Measurements from ENCODE around the gene ZHX3.

ZHX3 gene

DNA sequence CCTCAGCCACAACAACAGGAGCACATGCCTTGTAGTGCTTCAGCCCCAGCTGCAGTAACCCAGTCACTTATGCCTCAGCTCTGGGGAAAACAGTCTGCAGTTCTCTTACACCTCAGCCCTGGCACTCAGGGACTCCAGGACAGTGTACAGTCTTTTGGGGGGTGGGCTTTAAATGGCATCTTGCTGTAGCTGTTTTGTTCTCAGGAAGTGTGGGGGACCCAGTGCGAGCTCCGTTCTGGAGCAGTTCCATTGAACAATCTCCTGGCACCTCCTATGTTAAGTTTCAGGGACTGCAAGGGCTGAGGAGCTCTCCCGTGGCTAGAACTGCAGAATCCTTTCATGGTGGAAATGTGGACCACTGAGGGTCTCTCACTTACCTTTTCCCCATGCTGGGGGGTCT, 125.0 kb downstream of the ZHX3 start:
- no peak overlapping the region for H3K27ac Mint-ChIP-seq
- no peak overlapping the region for H3K4me3 Mint-ChIP-seq
- H3K4me1 Mint-ChIP-seq (ENCODE audit: low read depth): peaks cover 9% of the 10 kb centered on the region
- DNase-seq (ENCODE audit: low spot score): no peak
- peaks cover 31% of the 10 kb centered on the region for H3K9me3 Mint-ChIP-seq
- H3K27me3 Mint-ChIP-seq (ENCODE audit: low read depth): no peaks in the 10 kb centered on the region
- peaks cover 15% of the 10 kb centered on the region for H3K36me3 Mint-ChIP-seq (ENCODE audit: low read depth)

DNA sequence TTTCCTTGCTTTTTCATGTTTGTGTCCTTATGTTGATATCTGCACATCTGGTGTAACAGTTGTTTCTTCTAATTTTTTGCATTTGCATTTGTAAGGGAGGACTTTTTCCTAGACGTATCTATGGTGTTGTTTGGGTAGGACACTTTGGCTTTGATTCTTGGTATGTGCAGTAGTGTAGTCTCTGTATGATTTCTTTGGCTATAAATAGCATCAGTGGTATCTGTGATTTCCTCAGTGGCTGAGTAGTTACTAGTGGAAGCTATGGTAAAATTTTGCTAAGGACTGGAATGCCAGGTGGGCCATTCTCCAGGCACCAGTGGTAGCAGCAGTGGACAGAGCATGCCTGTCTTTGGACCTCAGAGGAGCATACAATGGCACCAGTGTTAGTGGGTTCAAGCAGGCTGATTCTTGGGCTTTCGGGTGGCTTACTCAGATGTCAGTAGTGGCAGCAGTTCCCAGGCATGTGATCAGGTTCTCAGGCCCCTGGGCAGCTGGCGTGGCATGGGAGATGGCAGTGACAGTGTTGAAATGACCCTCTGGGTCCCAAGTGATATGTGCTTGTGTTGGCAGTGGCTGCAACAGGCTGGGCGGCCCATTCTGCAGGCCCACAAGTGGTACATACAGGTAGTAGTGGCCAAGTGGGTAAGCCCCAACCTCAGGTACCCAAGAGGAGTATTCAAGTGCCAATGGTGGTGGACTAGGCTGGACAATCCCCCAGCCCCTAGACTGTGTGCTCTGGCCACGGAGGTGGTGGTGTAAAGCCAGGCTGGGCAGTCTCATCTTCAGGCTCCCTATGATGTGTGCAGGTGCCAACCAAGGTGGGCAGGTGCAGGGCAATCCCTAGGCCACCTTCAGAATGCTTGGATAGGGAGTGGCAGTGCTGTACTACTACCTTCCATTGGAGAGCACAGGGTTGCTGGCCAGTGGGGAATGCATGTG, 125.7 kb downstream of the ZHX3 start:
- H3K4me1 Mint-ChIP-seq (ENCODE audit: low read depth): peaks cover 9% of the 10 kb centered on the region
- H3K36me3 Mint-ChIP-seq (ENCODE audit: low read depth): peaks cover 14% of the 10 kb centered on the region
- DNase-seq (ENCODE audit: low spot score): no peak
- H3K27me3 Mint-ChIP-seq (ENCODE audit: low read depth): no peaks in the 10 kb centered on the region
- H3K27ac Mint-ChIP-seq: no peak overlapping the region
- no peak overlapping the region for H3K4me3 Mint-ChIP-seq
- peaks cover 31% of the 10 kb centered on the region for H3K9me3 Mint-ChIP-seq

GRCh38 chr20:41187668-41188067, 129.9 kb downstream of the ZHX3 start:
- peaks cover under 1% of the 10 kb centered on the region for H3K4me1 Mint-ChIP-seq (ENCODE audit: low read depth)

GRCh38 chr20:41185013-41185757, 132.3 kb downstream of the ZHX3 start:
- peaks cover 9% of the 10 kb centered on the region for H3K9me3 Mint-ChIP-seq
- H3K27ac Mint-ChIP-seq: no peak overlapping the region
- no peak overlapping the region for H3K4me3 Mint-ChIP-seq
- no peaks in the 10 kb centered on the region for H3K27me3 Mint-ChIP-seq (ENCODE audit: low read depth)
- H3K4me1 Mint-ChIP-seq (ENCODE audit: low read depth): peaks cover 10% of the 10 kb centered on the region
- H3K36me3 Mint-ChIP-seq (ENCODE audit: low read depth): peaks cover 7% of the 10 kb centered on the region
- DNase-seq (ENCODE audit: low spot score): no peak

More at GRCh38 chr20:41187668-41188067, 129.9 kb downstream of the ZHX3 start:
- DNase-seq (ENCODE audit: low spot score): no peak
- Mint-ChIP-seq H3K9me3 (peaks cover 22% of the 10 kb centered on the region), H3K27ac (no peak overlapping the region), H3K36me3 (ENCODE audit: low read depth) (peaks cover 10% of the 10 kb centered on the region), H3K4me3 (no peak overlapping the region), H3K27me3 (ENCODE audit: low read depth) (no peaks in the 10 kb centered on the region)

- H3K9me3 Mint-ChIP-seq: no peaks in the 10 kb centered on the region
- H3K4me1 Mint-ChIP-seq (ENCODE audit: low read depth): peaks cover 10% of the 10 kb centered on the region
- H3K27ac Mint-ChIP-seq: no peak overlapping the region
- H3K36me3 Mint-ChIP-seq (ENCODE audit: low read depth): peaks cover 13% of the 10 kb centered on the region
- H3K27me3 Mint-ChIP-seq (ENCODE audit: low read depth): no peaks in the 10 kb centered on the region
- no peak for DNase-seq (ENCODE audit: low spot score)
- no peak overlapping the region for H3K4me3 Mint-ChIP-seq
Observed at GRCh38 chr20:41183831-41184230, 133.7 kb downstream of the ZHX3 start.

DNA sequence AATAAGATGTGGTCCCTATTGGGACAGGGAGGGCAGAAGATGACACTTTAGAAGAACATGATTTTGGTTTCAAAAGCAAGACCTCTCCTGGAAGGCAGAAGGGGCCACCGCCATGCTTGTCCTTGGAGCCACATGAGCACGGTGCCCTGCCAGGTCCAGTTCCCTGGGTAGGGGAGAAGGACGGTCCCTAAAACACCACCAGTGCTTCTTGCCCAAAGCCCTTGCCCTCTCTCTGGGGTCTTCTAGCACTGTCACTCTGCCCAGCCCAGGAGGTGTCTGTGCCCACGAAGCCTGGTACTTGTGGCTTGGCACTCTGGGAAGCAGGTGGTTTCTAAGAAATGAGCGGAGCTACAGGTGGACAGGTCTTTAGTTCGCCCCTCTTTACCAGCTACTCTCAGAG, 134.1 kb downstream of the ZHX3 start:
- Mint-ChIP-seq H3K9me3 (no peaks in the 10 kb centered on the region), H3K27me3 (ENCODE audit: low read depth) (no peaks in the 10 kb centered on the region), H3K36me3 (ENCODE audit: low read depth) (peaks cover 16% of the 10 kb centered on the region), H3K4me1 (ENCODE audit: low read depth) (peaks cover 10% of the 10 kb centered on the region), H3K27ac (no peak overlapping the region), H3K4me3 (no peak overlapping the region)
- DNase-seq (ENCODE audit: low spot score): no peak

- no peak for DNase-seq (ENCODE audit: low spot score)
- Mint-ChIP-seq H3K27ac (no peak overlapping the region), H3K36me3 (ENCODE audit: low read depth) (peaks cover 22% of the 10 kb centered on the region), H3K4me1 (ENCODE audit: low read depth) (peaks cover 10% of the 10 kb centered on the region), H3K27me3 (ENCODE audit: low read depth) (no peaks in the 10 kb centered on the region), H3K4me3 (no peak overlapping the region), H3K9me3 (no peaks in the 10 kb centered on the region)
Observed at GRCh38 chr20:41182296-41183212, 135.0 kb downstream of the ZHX3 start.

DNA sequence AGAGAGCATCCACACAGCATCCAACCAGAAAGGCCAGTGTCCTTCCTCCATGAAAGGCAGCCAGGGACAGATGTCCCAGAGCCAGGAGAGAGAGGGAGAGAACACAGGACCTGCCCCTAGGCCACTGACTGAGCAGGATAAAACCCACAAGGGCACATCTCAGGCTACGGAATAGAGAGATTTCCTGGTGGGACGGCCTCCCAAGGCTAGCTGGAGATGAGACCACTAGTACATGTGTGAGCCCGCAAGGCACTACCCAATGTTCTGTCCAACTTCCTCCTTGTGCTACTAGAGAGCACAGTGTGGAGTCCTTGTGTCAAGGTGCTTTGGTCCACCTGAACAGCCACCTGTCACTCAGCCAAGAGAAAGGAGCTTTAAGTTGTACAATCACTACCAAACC, 136.0 kb downstream of the ZHX3 start:
- Mint-ChIP-seq H3K36me3 (ENCODE audit: low read depth) (peaks cover 27% of the 10 kb centered on the region), H3K9me3 (no peaks in the 10 kb centered on the region), H3K4me3 (no peak overlapping the region), H3K27ac (no peak overlapping the region), H3K4me1 (ENCODE audit: low read depth) (peaks cover 10% of the 10 kb centered on the region), H3K27me3 (ENCODE audit: low read depth) (no peaks in the 10 kb centered on the region)
- no peak for DNase-seq (ENCODE audit: low spot score)

DNA sequence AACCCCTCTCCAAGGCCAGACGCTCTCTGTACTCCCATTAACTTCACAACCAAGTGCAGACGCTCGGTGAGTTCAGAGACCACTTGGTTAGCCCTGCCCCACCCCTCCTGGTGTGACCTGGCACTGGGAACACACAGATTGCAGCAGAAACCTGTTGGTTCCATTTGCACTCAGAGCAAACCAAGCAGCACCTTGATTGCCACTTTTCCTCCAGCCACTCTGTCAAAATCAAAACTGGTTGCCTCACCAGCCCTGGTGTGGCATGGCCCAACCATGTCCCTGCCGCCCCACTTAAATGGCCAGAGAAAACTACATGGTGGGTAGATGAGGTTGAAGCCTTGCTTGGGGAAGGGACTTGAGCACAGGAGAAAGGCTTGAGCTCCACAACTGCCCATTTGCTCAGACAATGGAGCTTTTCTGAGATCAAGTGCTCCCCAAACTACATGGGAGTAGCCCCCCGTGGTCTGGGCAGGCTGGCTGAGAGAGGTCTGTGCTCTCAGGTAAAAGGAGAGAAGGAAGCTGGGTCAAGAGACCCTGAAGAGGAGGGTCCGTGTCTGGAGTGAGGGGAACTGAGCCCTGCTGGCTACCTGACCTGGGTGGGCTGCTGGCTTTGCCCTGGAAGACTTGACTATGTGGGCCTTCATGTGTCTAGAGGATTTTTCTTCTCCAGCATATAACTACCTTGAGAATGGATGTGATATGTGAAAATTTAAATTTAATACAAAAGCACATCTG, 136.8 kb downstream of the ZHX3 start:
- Mint-ChIP-seq H3K4me3 (no peak overlapping the region), H3K27ac (peak overlapping the region; percentile 49), H3K4me1 (ENCODE audit: low read depth) (peaks cover 10% of the 10 kb centered on the region), H3K9me3 (no peaks in the 10 kb centered on the region), H3K36me3 (ENCODE audit: low read depth) (peaks cover 35% of the 10 kb centered on the region), H3K27me3 (ENCODE audit: low read depth) (no peaks in the 10 kb centered on the region)
- no peak for DNase-seq (ENCODE audit: low spot score)

- Mint-ChIP-seq H3K36me3 (ENCODE audit: low read depth) (peaks cover 38% of the 10 kb centered on the region), H3K9me3 (no peaks in the 10 kb centered on the region), H3K4me3 (no peak overlapping the region), H3K27me3 (ENCODE audit: low read depth) (no peaks in the 10 kb centered on the region), H3K4me1 (ENCODE audit: low read depth) (peaks cover 10% of the 10 kb centered on the region), H3K27ac (no peak overlapping the region)
- no peak for DNase-seq (ENCODE audit: low spot score)
Observed at GRCh38 chr20:41179961-41180360, 137.6 kb downstream of the ZHX3 start.

GRCh38 chr20:41178904-41179432, 138.6 kb downstream of the ZHX3 start:
- Mint-ChIP-seq H3K27me3 (ENCODE audit: low read depth) (no peaks in the 10 kb centered on the region), H3K4me3 (no peak overlapping the region), H3K27ac (no peak overlapping the region), H3K36me3 (ENCODE audit: low read depth) (peaks cover 47% of the 10 kb centered on the region), H3K4me1 (ENCODE audit: low read depth) (peaks cover 10% of the 10 kb centered on the region), H3K9me3 (no peaks in the 10 kb centered on the region)
- DNase-seq (ENCODE audit: low spot score): no peak

DNA sequence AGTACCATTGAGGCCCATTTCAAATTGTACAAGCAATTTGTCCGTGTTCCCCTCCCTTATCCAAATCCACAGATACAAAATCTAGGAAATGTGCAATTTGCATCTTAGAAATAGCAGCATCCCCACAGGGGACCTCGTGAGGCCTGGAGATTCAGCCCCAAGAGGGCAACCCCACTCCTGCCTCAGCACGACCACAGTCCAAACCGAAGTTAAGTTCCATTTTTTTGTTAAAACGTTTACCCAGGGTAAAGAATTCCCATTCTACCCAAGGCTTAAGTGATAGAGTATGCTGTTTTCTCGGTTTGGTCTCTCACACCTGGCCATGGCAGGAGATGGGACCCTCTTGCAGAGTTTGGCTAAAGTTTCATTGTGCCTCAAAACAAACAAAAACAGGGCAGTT, 139.0 kb downstream of the ZHX3 start:
- Mint-ChIP-seq H3K4me3 (no peak overlapping the region), H3K27ac (no peak overlapping the region), H3K4me1 (ENCODE audit: low read depth) (peaks cover 10% of the 10 kb centered on the region), H3K36me3 (ENCODE audit: low read depth) (peaks cover 52% of the 10 kb centered on the region), H3K9me3 (no peaks in the 10 kb centered on the region), H3K27me3 (ENCODE audit: low read depth) (no peaks in the 10 kb centered on the region)
- DNase-seq (ENCODE audit: low spot score): no peak

- no peaks in the 10 kb centered on the region for H3K27me3 Mint-ChIP-seq (ENCODE audit: low read depth)
- H3K36me3 Mint-ChIP-seq (ENCODE audit: low read depth): peaks cover 61% of the 10 kb centered on the region
- DNase-seq (ENCODE audit: low spot score): no peak
- no peak overlapping the region for H3K4me3 Mint-ChIP-seq
- H3K9me3 Mint-ChIP-seq: no peaks in the 10 kb centered on the region
- no peak overlapping the region for H3K27ac Mint-ChIP-seq
- peaks cover 13% of the 10 kb centered on the region for H3K4me1 Mint-ChIP-seq (ENCODE audit: low read depth)
Observed at GRCh38 chr20:41177636-41178035, 139.9 kb downstream of the ZHX3 start.

Measured in T-helper 2 cell treated with Interferon-gamma antibody and Interleukin-4, amounts not matched to agents 5 μg/mL and 100 μg/mL, for 36 hours (primary cell).